Fibroblast of skin of right biceps (primary cell): ENCODE data around the gene COMMD1.
A peak's percentile ranks its signal among the peaks of the same experiment; 100 is the strongest.
"Not testable (repeated sequence)": the region's sequence is repeated elsewhere in the genome, so short reads cannot be mapped to it uniquely, and the experiment has no call there.

Experiments
- DNase-seq: peaks from one replicate; pipeline ENCODE4 v3.0.0-alpha.2; 2013

COMMD1 gene

DNA sequence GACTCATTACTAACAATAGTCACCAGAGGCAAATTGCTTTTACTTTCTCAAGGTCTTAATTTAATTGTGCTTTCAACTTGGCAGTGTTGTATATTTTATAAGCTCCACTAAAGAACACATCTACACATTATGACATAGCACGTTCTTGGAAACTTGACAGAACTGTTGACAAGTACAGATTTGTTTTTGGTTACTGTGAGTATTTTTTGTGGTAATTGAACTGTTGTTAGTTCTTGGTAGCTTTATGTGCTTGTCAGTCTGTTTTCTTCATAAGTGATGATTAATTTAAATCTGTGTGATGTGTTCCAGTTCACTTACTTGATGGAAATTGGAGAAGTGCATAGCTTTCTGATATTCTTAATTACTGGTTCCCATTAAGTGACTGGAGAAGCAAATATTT is 63.9 kb downstream of the COMMD1 start:
- no peak for DNase-seq

DNA sequence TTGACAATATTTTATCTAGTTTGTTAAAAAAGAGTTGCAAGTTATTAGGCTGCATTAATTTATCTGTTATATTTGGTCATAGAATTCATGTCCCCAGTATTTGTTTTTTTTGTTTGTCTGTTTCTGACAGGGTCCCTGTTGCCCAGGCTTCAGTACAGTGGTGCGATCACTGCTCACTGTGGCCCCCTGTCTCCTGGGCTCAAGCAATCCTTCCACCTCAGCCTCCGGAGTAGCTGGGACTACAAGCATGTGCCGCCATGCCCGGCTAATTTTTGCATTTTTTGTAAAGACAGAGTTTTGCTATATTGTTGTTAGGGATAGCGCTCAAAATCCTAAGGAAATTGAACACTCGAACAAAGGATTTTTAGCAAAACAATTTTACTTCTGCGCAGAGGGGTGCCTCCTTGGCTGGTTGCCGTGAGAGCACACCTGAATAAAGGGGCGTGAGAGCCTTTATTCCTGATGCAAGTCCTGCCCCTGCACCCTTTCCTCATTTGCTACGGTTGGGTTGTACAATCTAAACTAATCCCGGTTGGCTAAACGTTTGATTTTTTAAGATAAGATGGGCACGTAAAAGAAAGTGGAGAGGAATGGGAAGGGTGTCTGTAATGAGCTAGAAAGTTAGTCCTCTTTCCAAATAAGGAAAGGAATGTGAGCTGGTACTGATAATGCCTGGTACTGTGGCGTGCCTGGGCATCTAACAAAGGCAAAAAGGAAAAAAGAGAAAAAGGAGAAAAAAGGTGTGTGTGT is 65.5 kb downstream of the COMMD1 start:
- DNase-seq, result no peak

DNA sequence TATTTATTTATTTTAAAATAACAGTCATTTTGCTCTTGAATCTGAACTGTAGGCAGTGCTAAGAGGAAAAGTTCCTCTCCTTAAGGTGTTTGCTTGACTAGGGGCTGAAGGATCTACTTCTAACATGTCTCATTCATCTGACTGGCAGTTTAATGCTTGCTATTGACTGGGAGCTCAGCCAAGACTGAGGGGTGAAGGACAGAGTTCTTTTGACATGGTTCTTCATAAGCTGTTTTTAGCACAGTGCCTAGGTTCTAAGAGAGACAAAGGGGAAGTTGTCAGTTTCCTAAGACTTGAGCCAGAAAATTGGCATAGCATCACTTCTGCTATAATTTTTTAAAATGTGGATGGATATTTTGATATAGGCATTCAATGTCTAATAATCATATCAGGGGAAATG is 73.0 kb downstream of the COMMD1 start:
- no peak for DNase-seq

GRCh38 chr2:61980758-61981157 is 75.3 kb downstream of the COMMD1 start:
- no peak for DNase-seq

GRCh38 chr2:61984682-61985081 is 79.2 kb downstream of the COMMD1 start:
- no peak for DNase-seq

GRCh38 chr2:61988462-61989366 is 83.2 kb downstream of the COMMD1 start:
- peak; percentile 36 for DNase-seq

DNA sequence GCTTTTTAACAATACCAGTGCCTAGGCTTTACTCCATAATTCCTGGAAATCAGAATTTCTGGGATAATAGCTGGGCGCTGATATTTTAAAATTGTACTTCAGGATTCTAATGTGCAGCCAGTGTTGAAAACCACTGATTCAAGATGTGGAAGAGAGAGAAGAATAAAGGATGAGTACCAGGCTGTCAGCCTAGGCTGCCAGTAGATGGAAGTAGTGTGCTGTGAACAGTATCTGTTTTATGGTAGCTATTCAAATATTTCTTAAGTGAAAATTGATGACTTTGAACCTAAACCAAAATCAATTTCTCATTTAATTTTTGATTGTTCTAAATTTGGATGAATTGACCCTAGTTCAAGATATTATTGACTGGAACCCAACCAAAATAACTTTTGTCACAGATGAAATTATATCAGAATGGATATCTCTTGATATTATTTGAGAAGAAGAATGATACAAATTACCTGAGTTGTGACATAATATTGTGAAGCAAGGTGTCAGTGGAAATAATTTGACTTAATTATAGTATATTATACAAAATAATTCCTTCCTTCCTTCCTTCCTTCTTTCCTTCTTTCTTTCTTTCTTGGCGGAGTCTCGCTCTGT is 88.0 kb downstream of the COMMD1 start:
- peak; percentile 30 for DNase-seq

- no peak for DNase-seq
Observed at GRCh38 chr2:61994531-61994930, 89.1 kb downstream of the COMMD1 start.

- no peak for DNase-seq
Observed at GRCh38 chr2:61995065-61995464, 89.6 kb downstream of the COMMD1 start.

DNA sequence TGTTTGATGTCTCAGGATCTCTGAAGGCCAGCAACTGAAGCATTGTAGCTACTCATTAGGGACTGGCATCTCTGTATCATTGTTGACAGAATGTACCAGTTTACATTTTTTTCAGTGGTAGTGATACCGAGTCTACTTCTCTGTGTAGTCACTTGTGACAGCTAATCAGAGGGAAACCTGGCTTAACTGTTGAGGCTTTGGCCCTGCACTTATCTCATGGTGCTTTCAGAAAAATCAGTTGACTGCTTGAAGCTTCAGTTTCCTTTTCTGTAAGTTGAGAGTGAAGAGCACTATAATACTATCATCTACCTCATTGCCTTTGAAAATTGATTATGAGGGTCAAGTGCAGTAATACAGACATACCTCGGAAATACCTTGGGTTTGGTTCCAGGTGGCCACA is 90.0 kb downstream of the COMMD1 start:
- DNase-seq, result no peak

DNA sequence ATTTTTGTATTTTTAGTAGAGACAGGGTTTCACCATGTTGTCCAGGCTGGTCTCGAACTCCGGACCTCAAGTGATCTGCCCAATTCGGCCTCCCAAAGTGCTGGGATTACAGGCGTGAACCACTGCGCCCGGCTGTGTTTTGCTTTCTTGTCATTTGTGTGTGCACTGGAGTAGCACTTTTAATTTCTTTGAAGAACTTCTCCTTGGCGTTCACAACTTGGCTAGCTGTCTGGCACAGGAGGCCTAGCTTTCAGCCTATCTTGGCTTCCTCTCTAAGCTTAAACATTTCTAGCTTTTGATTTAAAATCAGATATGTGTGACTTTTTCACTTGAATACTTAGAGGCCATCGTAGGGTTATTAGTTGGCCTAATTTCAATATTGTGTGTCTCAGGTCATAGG is 93.0 kb downstream of the COMMD1 start:
- no peak for DNase-seq

GRCh38 chr2:62000538-62000937 is 95.1 kb downstream of the COMMD1 start:
- DNase-seq, result no peak

DNA sequence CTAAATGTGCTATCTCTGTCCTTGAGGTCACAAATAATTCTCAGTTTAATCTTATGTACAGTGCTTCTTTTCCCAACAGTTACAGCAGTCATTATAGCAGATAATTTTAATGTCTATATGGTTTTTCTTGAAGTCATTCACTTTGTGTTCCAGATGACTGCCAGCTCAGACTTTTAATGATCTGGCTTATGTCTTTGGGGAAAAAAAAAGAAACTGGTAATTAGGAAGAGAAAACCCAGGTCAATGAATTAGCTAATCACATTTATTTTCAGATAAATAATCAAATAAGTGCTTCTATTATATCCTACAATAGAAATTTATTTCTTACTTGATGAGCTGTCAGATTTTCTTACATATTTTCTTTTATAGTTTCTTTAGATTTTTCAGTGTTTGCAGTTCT is 96.0 kb downstream of the COMMD1 start:
- DNase-seq, result no peak

DNA sequence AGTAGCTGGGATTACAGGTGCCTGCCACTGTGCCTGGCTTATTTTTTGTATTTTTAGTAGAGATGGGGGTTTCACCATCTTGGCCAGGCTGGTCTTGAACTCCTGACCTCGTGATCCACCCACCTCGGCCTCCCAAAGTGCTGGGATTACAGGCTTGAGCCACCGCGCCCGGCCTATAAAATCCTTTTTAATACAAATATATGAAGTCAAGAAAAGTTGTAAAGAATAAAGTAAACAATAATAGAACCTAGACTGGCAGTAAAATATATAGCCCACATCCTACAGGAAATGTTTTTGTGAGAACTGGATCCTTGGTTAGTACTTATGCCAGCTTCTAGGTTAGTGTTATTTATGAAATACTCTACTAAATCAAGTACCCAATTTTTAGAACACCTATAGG is 99.0 kb downstream of the COMMD1 start:
- DNase-seq, result not testable (repeated sequence)

DNA sequence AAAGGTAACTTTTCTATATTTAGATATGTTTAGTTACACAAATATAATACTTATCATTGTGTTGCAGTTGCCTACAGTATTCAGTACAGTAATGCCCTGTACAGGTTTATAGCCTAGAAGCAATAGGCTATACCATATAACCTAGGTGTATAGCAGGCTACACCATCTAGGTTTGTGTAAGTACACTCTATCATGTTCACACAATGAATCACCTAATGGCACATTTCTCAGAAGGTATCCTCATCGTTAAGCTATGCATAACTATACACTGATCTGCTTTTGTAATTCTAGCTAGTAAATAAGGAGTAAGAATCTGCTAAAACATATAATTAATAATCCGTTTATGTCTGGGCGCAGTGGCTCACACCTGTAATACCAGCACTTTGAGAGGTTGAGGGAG is 102.1 kb downstream of the COMMD1 start:
- no peak for DNase-seq

DNA sequence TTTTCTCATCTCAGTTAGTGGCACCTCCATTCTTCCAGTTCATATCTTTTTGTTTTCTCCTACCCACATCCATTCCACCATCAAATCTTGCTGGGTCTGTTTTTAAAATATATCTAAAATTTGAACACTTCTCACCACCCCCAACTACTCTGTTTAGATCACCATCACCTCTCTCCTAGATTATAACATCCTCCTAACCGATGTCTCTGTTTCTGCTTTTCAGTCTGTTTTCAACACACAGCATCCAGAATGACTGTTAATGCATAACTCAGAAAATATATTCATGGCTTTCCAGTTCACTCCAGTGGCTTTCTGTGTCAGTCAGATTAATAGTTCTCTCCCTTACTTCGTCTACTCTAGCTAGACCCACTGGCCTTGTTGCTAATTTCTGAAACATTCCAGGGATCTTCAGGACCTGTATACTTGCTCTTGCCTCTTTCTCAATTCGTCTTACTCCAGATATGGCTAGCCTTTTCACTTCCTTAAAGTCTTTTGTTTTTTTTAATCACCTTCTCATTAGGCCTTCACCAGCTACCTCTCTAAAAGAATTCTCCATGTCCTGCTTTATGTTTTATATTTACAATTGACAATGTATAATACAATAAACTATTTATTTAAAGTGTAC is 105.3 kb downstream of the COMMD1 start:
- DNase-seq, result no peak

DNA sequence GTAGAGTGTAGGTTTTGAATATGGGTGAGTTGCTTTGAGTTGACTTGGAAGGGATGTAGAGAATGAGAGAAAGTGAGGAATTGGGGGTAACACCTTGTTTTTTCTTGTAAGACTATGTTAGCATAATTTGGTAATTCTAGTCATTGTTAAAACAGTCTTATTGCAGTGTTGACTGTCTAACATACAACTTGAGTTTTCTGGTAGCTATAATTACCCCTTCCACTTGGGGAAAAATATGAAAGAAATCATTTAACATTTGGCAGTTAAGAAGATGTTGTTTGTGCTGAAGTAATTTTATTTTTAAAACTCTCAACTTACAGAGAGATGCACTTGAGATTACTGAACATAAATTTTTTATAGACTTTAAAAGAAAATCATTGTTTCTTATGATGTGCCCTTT is 108.2 kb downstream of the COMMD1 start:
- DNase-seq, result no peak

DNA sequence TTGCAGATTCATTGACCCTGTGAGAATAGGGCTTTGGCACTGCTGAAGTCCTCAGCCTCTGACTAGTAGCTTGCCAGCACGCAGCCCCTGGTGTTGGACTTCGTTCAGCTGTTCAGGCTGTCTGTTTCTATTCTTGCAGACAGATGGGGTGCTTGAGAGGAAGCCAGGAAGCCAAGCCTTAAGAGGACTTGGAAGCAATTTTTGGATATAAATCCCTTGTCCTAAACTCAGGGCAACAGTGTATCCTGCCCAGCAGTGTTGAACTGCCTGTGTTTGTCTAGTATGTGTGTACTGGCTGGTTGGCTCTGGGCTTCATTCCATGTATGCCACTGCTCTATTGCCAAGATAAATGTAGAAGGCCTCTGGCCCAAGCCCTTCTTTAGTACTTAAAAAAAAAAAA is 108.6 kb downstream of the COMMD1 start:
- peak; percentile 43 for DNase-seq

GRCh38 chr2:62016957-62017356 is 111.5 kb downstream of the COMMD1 start:
- no peak for DNase-seq

GRCh38 chr2:62029910-62030309 is 124.4 kb downstream of the COMMD1 start:
- DNase-seq, result no peak

GRCh38 chr2:62030902-62031301 is 125.4 kb downstream of the COMMD1 start:
- DNase-seq, result no peak

DNA sequence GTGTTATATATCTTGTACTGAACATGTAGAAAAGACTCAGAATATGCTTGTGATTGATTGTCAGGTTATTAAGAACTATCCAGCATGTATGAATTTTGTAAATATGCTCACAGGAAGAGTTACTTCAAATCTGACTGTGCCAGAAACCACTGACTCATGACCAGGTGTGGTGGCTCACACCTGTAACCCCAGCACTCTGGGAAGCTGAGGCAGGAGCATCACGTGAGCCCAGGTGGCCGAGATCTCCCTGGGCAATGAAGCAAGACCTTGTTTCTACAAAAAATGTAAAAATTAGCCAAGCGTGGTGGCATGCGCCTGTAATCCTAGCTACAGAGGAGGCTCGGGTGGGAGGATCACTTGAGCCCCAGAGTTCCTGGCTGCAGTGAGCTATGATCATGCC is 126.6 kb downstream of the COMMD1 start:
- no peak for DNase-seq

DNA sequence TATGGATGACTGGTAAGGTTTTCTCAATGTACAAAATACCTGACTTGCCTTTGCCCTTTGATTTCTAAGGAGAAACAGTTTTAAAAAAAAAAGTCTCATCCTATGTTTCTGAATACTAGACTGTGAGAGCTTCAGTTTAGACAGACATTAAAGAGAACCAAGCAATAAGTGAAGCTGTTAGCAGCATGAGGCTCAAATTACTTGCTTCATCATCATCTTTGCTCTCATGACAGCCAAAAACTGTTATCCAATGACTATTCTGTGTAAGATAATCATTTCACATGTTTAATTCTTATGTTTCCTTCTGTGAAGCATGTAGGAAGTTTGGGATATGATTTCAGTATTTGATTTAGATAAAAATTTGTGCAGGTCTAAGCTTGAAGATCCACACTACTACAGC is 129.2 kb downstream of the COMMD1 start:
- no peak for DNase-seq
